ENCODE results near the gene MRFAP1. TPM values are rescaled to one million over a fixed set of nuclear protein-coding genes. Genes with fewer than 3 reads are reported as not detected.

Gene MRFAP1
- polyA plus RNA-seq, 1 donor from 2014 or later, result 130 TPM

DNA sequence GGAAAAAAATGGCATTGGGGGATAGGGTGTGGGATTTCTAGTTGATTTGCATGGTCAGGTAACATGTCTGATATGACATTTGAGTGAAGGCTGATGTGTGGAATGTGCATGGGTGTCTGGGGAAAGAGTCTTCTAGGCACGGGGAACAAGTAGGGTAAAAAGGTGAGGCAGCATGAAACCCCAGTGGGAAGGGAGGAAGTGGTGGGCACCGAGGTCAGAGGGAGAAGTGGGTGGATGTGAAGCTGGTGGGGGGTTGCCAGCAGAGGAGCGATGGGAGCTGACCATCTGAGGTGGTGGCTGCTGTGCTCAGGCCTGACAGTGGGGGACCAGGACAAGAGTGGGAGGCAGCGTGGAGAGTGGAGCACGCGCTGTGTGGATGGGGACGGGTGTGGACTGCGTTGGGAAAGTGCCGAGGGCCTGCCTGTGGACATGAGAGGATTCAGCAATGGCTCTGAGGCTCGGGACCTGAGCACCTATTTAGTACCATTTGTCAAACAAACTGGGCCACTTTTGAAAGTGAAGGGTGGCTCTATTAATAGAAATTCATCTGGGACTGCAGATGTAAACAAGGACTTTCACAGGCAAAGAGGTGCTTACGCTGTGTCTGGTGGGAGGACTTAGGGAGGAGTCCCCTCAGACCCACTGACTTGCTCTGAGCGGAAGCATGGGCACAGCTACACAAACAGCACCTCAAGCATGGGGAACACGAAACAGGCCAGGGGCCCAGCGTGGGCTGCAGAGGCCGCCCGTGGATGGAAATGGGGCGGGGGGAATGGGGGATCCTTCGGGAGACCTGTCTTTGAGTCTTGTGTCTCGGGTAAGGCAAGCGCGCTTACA, 36.5 kb downstream of the MRFAP1 start:
- peak overlapping the region in 2 of 3 donors; percentile 24 to 97 for H3K27ac Mint-ChIP-seq
- H3K36me3 Mint-ChIP-seq, result peaks cover 2% of the 10 kb centered on the region

DNA sequence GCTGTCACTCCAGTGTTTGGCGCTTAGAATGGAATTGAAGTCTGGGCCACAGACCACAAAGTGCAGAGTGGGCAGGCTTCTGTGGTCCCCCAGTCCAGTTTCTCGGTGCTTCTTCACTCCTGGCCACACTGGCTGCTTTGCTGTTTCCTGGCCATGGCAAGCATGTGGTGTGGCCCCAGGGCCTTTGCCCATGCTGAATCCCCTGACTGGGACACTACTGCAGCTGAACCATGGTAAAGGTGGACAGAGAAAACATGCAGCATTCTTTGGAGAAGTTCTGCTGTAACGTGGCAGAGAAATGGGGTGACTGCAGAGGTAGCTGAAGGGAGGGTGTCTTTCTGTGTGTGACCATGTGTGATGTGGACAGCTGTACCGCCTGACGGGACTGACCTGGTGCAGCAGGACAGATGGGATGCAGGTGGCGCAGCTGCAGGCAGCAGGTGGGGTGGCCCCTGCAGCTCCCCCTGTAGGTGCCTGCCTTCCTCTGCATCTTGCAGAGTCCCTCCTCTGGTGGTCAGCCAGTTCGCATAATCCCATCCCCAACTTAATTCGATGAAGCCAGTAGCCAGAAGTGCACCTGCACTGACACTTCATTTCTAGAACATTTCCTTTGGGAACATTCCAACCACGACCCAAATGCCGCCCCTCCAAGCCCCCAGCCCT, 40.0 kb downstream of the MRFAP1 start:
- Mint-ChIP-seq H3K36me3 (peaks cover 2% of the 10 kb centered on the region), H3K27ac (no peak overlapping the region), H3K4me1 (peaks cover 13 to 22% (median 14%) of the 10 kb centered on the region in 3 donors), H3K9me3 (peaks cover 0 to 4% (median 0%) of the 10 kb centered on the region in 3 donors), H3K27me3 (no peaks in the 10 kb centered on the region), H3K4me3 (no peak overlapping the region)

More for the DNA sequence above, 36.5 kb downstream of the MRFAP1 start:
- Mint-ChIP-seq H3K4me1 (peaks cover 30 to 36% (median 33%) of the 10 kb centered on the region in 3 donors), H3K9me3 (peaks cover 0 to 4% (median 0%) of the 10 kb centered on the region in 3 donors), H3K4me3 (peak overlapping the region; percentile 3 to 95 (median 47)), H3K27me3 (no peaks in the 10 kb centered on the region)

DNA sequence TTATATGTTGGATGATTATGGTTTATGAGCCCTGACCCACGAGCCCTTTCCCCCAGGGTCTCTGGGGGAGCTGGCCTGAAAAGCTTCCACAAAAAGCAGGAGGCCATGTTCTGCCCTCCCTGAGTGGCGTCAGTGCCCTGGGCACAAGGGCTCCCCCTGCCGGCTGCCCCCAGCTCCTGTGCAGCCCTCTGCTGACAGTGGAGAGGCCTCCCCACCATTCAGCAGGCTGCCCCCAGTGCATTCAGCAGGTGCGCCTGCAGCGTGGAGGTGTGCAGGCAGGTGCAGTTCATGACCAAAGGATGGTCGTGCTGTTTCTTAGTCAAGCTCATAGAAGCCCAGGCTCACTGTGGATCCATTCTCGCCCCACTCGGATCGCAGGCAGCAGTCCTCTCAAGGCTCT, 40.7 kb downstream of the MRFAP1 start:
- no peak overlapping the region for H3K27ac Mint-ChIP-seq
- no peaks in the 10 kb centered on the region for H3K27me3 Mint-ChIP-seq
- H3K36me3 Mint-ChIP-seq, result peaks cover 2% of the 10 kb centered on the region
- no peak overlapping the region for H3K4me3 Mint-ChIP-seq
- peaks cover 0 to 4% (median 0%) of the 10 kb centered on the region in 3 donors for H3K9me3 Mint-ChIP-seq
- H3K4me1 Mint-ChIP-seq, result peaks cover 7 to 15% (median 9%) of the 10 kb centered on the region in 3 donors

DNA sequence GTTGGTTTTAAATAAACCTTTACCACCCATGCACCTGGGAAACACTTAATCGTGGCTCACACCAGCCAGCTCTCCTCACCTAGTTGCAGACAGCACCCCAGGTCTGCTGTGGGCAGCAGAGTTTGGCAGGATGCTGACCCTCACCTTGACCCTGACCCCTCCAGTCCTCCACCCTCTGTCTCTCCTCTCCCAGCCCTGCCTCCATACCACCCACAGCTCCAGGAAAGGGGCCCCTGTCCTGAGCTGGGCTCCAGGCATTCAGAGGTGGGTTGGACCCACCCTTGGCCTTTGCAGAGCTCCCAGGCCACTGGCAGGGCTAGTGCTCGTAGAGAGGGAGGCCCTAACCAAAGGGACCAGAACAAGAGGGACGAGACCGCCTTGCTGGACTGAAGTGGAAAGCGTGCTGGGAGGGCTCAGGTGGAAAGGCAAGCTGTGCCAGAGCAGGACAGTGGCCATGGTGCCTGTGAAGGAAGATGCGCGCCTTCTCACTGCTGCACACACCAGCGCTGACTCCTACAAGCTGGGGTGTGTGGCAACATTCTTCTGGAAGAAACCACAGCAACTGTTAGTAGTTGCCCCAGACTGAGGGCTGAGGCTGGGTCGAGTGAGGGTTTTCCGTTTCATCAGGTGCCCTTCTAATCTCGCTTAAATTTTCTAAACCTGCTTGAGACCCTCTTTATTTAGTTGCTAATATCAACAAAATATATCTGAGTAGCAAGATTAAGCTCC, 42.5 kb downstream of the MRFAP1 start:
- Mint-ChIP-seq H3K4me1 (peaks cover 0 to 4% (median 0%) of the 10 kb centered on the region in 3 donors), H3K27me3 (peaks cover 5% of the 10 kb centered on the region), H3K9me3 (peaks cover 0 to 4% (median 0%) of the 10 kb centered on the region in 3 donors), H3K36me3 (no peaks in the 10 kb centered on the region), H3K27ac (no peak overlapping the region), H3K4me3 (no peak overlapping the region)

DNA sequence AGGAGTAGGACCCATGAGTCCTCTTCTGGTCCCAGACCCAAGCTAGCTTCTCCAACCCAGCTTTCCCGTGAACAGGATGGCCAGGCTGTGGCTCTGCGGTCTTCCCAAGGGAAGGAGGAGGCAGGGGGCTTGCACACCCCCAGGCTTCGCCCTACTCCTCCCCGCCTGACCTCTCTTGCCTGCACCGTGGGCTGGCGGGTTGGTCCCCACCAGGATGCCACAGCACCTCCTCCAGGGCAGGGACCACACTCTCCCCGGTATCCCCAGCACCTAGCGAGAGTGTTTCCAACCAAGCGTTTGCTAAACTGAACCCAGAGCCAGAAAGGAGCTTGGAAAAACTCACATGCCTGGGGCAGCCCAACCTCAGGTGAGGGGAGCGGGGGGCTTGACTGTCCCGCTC, 44.2 kb downstream of the MRFAP1 start:
- Mint-ChIP-seq H3K4me1 (no peaks in the 10 kb centered on the region), H3K27ac (peak overlapping the region in 1 of 3 donors; percentile 74)

DNA sequence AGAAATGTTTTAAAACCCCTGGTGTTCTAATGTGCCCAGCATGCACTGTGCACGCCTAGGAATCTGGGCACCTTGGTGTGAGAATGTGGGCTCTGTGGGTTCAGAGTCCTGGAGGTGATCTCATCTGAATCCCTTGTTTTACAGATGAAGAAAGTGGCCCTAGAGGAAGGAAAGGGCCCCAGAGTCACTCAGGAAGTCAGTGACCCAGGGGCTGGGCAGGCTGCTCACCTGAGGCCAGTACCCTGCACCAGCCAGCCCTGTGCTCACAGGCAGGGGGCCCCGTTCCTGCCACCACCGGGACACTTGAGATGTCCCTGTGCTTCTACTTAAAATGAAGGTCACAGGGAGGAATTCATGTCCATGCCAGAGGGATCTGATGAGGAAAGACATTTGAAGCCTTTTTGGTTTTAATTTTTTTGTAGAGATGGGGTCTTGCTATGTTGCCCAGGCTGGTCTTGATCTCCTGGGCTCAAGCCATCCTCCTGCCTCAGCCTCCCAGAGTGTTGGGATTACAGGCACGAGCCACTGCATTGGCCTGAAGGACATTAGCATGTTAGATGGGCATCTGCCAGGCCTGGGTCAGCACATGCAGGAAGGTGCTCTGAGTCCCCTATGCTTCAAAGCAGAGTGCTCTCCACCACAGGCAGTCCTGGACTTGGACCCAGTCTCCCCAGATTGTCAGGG, 45.8 kb downstream of the MRFAP1 start:
- Mint-ChIP-seq H3K27me3 (peaks cover 5% of the 10 kb centered on the region), H3K4me3 (no peak overlapping the region), H3K27ac (peak overlapping the region in 1 of 3 donors; percentile 69), H3K36me3 (peaks cover 5% of the 10 kb centered on the region), H3K4me1 (no peaks in the 10 kb centered on the region), H3K9me3 (no peaks in the 10 kb centered on the region)

More for the DNA sequence above, 44.2 kb downstream of the MRFAP1 start:
- Mint-ChIP-seq H3K4me3 (no peak overlapping the region), H3K9me3 (peaks cover 0 to 4% (median 0%) of the 10 kb centered on the region in 3 donors), H3K36me3 (no peaks in the 10 kb centered on the region), H3K27me3 (peaks cover 5% of the 10 kb centered on the region)

DNA sequence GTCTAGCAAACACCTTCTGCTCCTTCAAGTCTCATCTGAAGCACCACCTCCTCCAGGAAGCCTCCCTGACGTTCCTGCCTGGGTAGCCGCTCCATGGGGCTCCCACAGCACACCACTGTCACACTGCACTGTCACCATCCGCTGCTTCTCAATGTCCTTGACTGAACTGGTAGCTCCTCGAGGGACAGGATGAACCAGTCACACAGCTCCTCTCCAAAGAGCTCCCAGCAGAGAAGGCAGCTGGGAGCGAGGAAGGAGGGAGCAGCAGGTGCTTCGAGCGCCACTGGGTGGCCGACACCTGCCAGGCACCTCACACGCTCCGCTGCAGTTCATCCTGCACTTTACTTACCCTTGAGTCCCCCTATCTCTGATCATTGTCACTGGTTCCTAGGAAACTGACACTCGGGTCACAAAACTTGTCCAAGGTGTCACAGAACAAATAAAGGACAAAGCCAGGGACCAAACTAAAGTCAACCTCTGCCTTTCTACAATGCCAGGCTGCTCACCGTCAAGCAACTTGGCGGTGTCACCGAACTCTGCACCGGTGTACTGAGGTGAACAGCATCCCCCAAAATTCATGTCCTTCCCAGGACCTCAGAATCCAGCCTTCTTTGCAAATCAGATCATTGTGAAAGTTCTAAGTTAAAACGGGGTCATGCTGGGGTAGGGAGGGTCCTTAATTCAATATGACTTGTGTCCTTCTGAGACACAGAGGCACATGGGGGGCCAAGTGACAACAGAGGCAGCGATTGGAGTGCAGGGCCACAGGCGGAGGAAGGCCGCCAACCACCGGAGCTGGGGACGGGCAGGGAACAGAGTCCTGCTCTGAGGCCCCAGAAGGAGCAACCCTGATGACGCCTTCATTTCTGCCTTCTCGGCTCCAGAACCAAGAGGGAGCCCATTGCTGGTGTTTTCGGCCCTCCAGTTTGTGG, 47.7 kb downstream of the MRFAP1 start:
- H3K27ac Mint-ChIP-seq, result no peak overlapping the region

DNA sequence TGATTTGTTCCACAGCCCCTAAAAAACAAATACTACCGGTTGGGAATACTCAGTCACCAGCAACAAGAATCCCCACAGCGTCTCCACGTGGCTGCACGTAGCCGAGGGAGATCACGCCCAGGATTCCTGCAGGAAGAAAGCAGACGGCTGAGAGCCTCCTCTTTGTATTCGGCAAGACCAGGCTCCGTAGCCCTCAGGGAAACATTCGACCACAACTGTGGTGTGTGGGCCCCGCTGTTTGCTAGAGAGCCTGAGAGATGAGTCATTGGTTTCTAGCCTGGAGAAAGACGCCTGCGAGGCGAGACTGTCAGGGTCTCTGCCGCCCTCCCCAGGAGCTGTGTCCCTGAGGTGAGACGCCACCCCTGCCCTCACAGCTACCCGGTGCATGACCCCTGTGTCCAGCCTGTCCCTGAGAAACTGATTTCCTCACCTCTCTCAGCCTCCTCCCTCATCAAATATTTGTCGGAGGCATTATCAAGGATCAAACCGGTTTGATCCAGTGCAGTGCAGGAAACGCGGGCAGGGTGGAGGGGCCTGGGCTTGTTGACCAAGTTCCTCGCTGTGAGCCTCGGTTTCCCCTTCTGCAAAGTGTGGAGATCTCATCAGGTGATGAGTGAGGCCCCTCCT, 48.5 kb downstream of the MRFAP1 start:
- Mint-ChIP-seq H3K9me3 (no peaks in the 10 kb centered on the region), H3K27me3 (peaks cover 5% of the 10 kb centered on the region), H3K4me3 (peak overlapping the region in 1 of 4 donors; percentile 73), H3K4me1 (no peaks in the 10 kb centered on the region), H3K27ac (peak overlapping the region in 1 of 3 donors; percentile 71), H3K36me3 (peaks cover 5% of the 10 kb centered on the region)

More for the DNA sequence above, 47.7 kb downstream of the MRFAP1 start:
- no peaks in the 10 kb centered on the region for H3K9me3 Mint-ChIP-seq
- H3K36me3 Mint-ChIP-seq, result peaks cover 5% of the 10 kb centered on the region
- no peaks in the 10 kb centered on the region for H3K4me1 Mint-ChIP-seq
- H3K27me3 Mint-ChIP-seq, result peaks cover 5% of the 10 kb centered on the region
- H3K4me3 Mint-ChIP-seq, result peak overlapping the region in 1 of 4 donors; percentile 66

DNA sequence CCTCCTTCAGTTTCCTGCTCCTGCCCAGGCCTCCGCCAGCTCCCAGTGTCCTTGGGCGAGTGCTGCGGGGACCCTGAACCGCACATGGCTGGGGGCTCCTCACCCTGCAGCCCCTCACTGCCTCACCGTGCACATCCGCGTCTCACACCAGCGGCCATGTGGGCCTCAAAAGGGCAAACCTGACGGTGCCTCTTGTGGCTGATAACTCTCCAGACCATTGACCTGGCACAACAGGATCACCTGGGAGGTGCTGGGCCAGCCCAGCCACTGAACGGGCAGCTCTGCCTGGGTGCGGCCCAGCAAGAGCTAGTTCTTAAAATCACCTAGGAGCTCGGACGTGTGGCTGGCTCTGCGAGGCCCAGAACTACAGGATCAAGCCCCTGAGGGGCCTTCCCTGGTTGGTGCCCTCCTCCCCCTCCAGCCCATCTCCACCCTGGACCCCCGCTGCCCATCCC, 49.0 kb downstream of the MRFAP1 start:
- Mint-ChIP-seq H3K27ac (peak overlapping the region in 1 of 3 donors; percentile 64), H3K27me3 (peaks cover 5% of the 10 kb centered on the region), H3K4me3 (peak overlapping the region in 1 of 4 donors; percentile 12), H3K9me3 (no peaks in the 10 kb centered on the region), H3K36me3 (peaks cover 5% of the 10 kb centered on the region), H3K4me1 (no peaks in the 10 kb centered on the region)

Other genes with a start within 250 kb of the MRFAP1 start
- not detected for gene PPP2R2C, start 168.1 kb upstream of the MRFAP1 start, polyA plus RNA-seq
- 22.5 TPM for gene MAN2B2, start 65.5 kb upstream of the MRFAP1 start, polyA plus RNA-seq
- not detected for gene S100P, start 53.2 kb downstream of the MRFAP1 start, polyA plus RNA-seq
- gene MRFAP1L1, start 69.2 kb downstream of the MRFAP1 start, polyA plus RNA-seq, result 69.2 TPM
- 55.9 TPM for gene BLOC1S4, start 75.5 kb downstream of the MRFAP1 start, polyA plus RNA-seq
- 9.3 TPM for gene KIAA0232, start 142.0 kb downstream of the MRFAP1 start, polyA plus RNA-seq